ENCODE measurements around the gene ARX. TPM values are rescaled to one million over a fixed set of nuclear protein-coding genes. Genes with fewer than 3 reads are reported as not detected.

Gene ARX
- total RNA-seq, 1 donor from 2014 or later = not detected

DNA sequence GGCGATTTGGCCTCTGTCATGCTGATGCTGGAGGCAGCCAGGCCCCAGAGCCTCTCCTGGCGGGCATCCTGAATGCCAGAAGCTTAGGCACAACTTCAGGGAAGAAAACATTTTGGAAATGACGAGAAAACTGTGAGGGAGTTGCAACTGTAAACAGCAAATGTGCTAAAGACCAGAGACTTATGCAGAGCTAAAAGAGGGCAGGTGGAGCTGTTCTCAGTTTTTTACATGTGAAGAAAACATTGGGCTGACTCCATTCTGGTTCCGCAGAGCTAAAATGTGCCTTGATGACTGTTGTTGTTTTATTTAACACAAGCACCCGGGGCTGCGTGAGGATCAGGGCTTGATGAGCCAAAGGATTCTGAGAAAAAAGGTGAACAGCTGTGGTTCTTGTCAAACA lies 10.8 kb upstream of the ARX start:
- DNase-seq (ENCODE audit: low read depth) = no peak
- FAIRE-seq = no peak
- Histone ChIP-seq H3K27me3 (ENCODE audit: control insufficient read depth, insufficient read depth, low read length) (peaks cover 10% of the 10 kb centered on the region), H3K4me3 (ENCODE audit: low read depth, low read length) (no peak overlapping the region), H3K36me3 (ENCODE audit: control insufficient read depth, insufficient read depth, low read length) (no peaks in the 10 kb centered on the region)
- TF ChIP-seq, protein P1, sequence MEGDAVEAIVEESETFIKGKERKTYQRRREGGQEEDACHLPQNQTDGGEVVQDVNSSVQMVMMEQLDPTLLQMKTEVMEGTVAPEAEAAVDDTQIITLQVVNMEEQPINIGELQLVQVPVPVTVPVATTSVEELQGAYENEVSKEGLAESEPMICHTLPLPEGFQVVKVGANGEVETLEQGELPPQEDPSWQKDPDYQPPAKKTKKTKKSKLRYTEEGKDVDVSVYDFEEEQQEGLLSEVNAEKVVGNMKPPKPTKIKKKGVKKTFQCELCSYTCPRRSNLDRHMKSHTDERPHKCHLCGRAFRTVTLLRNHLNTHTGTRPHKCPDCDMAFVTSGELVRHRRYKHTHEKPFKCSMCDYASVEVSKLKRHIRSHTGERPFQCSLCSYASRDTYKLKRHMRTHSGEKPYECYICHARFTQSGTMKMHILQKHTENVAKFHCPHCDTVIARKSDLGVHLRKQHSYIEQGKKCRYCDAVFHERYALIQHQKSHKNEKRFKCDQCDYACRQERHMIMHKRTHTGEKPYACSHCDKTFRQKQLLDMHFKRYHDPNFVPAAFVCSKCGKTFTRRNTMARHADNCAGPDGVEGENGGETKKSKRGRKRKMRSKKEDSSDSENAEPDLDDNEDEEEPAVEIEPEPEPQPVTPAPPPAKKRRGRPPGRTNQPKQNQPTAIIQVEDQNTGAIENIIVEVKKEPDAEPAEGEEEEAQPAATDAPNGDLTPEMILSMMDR (IDR thresholded peaks at IDR 0.05; ENCODE audit: insufficient read depth, low read length, severe bottlenecking) = no peak

DNA sequence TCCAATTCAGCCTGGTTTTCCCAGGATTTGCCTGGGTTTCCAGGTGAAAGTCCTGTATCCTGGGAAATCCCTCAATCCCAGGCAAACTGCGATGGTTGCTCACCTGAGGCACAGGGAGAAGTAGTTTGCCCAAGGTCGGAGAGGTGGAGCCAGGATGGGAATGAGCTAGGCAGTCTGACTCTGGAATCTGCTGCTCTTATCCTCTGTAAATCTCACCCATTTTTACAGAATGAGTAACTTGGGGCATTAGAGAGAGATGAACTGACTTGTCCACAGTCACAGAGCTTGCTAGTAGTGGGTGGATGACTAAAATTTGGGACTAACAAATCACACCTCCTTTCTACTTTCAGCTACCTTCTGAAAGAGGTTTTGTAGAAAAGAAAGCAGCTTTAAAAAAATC lies 9.8 kb upstream of the ARX start:
- Histone ChIP-seq H3K4me3 (ENCODE audit: low read depth, low read length) (no peak overlapping the region), H3K27me3 (ENCODE audit: control insufficient read depth, insufficient read depth, low read length) (peaks cover 13% of the 10 kb centered on the region), H3K36me3 (ENCODE audit: control insufficient read depth, insufficient read depth, low read length) (no peaks in the 10 kb centered on the region)
- FAIRE-seq (no peak), DNase-seq (ENCODE audit: low read depth) (peak; percentile 61)
- TF ChIP-seq, protein P1 (IDR thresholded peaks at IDR 0.05; ENCODE audit: insufficient read depth, low read length, severe bottlenecking) = no peak

DNA sequence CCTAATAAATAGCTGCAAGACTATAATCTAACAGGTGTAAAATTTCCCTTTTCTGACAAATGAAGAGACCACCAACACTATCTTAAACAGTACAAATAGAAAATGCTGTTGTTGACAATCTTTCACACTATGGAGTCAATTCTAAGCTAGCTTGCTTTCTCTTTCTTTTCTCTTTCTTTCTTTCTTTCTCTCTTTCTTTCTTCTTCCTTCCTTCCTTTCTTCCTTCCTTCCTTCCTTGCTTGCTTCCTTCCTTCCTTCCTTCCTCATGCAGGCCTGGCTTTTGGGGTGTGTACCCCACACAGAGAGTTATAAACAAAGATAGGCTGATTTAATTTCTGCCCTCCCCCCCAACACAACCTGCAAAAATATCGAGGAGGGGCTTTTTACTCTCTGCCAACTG lies 8.1 kb upstream of the ARX start:
- H3K4me3 ChIP-seq (ENCODE audit: low read depth, low read length) = no peak overlapping the region
- H3K27me3 ChIP-seq (ENCODE audit: control insufficient read depth, insufficient read depth, low read length) = peaks cover 23% of the 10 kb centered on the region
- FAIRE-seq (no peak), DNase-seq (ENCODE audit: low read depth) (no peak)
- H3K36me3 ChIP-seq (ENCODE audit: control insufficient read depth, insufficient read depth, low read length) = no peaks in the 10 kb centered on the region
- TF ChIP-seq, protein P1 (IDR thresholded peaks at IDR 0.05; ENCODE audit: insufficient read depth, low read length, severe bottlenecking) = no peak

DNA sequence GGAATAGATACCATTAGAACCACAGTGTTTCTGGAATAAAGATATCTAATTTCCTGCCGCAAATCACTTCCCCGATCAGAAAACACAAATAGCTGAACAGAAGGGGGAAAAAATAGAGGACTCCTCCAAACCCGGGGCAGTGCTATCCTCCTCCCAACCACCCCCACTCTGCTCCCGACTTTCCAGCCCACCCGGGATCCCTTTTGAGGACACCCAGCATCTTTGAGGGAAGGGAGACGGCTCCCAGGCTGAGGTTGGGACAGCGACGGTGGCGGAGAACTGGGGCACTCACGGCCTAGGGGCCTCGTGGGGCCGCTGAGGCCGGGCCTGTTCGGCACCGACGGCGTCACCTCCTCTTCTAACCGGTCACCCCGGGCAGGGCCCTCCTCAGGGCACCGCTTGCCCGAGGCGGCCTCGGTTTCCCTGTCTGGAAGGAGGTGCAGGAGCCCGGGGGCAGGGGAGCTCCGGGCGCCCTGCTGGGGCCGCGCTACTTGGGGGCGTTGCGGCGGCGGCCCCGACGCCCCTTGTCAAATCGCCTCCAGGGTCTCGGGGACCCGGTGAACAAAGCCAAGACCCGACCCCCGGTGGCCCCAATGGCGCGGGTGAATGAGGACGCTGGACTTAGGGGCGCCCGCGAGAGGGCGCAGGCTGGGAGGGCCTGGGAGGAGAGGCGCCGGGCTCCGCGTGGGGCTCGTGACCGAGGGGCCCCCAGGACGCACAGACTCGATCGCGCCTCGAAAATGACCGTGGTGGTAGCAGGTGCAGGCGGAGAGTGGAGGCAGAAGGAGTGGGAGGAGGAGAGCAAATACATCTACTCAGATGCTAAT lies 6.9 kb upstream of the ARX start:
- Histone ChIP-seq H3K4me3 (ENCODE audit: low read depth, low read length) (no peak overlapping the region), H3K36me3 (ENCODE audit: control insufficient read depth, insufficient read depth, low read length) (no peaks in the 10 kb centered on the region), H3K27me3 (ENCODE audit: control insufficient read depth, insufficient read depth, low read length) (peaks cover 26% of the 10 kb centered on the region)
- TF ChIP-seq, protein P1 (IDR thresholded peaks at IDR 0.05; ENCODE audit: insufficient read depth, low read length, severe bottlenecking) = peak; percentile 20
- no peak for DNase-seq (ENCODE audit: low read depth)
- no peak for FAIRE-seq

DNA sequence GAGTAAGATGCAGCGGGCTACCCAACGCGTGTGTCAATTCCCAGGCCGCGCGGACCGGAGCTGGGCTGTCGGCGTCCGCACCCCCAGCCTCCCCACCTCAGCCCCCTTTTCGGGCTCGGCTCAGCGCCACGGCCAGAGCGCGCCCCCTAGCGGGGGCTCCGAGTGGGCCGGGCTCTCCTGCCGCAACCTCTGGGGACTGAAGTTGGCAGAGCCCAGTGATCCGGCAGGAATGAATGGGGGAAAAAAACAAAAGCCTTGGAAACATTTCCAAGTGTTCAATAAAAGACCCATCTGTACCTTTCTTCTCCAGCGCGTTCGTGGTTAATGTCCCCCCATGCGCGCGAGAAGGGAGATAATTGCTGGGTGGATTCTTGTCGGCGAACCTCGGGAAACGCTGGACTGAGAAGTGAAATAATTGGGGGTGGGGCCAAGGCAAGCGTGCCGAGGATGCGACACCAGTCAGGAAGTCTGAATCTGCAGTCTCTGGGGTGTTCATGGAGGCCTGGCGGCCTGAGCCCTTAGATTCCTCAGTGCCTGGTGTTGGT lies 5.2 kb upstream of the ARX start:
- no peak for DNase-seq (ENCODE audit: low read depth)
- no peak for FAIRE-seq
- H3K36me3 ChIP-seq (ENCODE audit: control insufficient read depth, insufficient read depth, low read length) = no peaks in the 10 kb centered on the region
- H3K4me3 ChIP-seq (ENCODE audit: low read depth, low read length) = no peak overlapping the region
- TF ChIP-seq, protein P1 (IDR thresholded peaks at IDR 0.05; ENCODE audit: insufficient read depth, low read length, severe bottlenecking) = peak; percentile 63
- peaks cover 36% of the 10 kb centered on the region for H3K27me3 ChIP-seq (ENCODE audit: control insufficient read depth, insufficient read depth, low read length)

Measured in bronchial epithelial cell (primary cell).